Lower leg skin (tissue), 3 donors: ENCODE data around the gene ATP5PD.

Experiments used
- CTCF ChIP-seq, 3 donors: fragments of 450-650 bp; IDR thresholded peaks; one replicate each; pipeline ENCODE4 v1.5.1; 2016; ENCODE audit warnings: antibody characterized with exemption in 3 of 3, mild to moderate bottlenecking in 3 of 3, moderate library complexity in 2 of 3
- POLR2A ChIP-seq, 2 donors: fragments of 450-650 bp; IDR thresholded peaks; one replicate each; pipeline ENCODE4 v1.6.1; 2016 to 2017; ENCODE audit warnings: antibody characterized with exemption in 2 of 2, mild to moderate bottlenecking in 1 of 2, moderate library complexity in 1 of 2

- TF ChIP-seq CTCF (IDR thresholded peaks at IDR 0.05), result no peak
- TF ChIP-seq POLR2A (IDR thresholded peaks at IDR 0.05), result no peak
Observed at GRCh38 chr17:75019710-75020109, 27.1 kb downstream of the ATP5PD start.
